A204.1 (cell line): ENCODE data around the gene CBX2.
"Not testable (repeated sequence)": the region's sequence is repeated elsewhere in the genome, so short reads cannot be mapped to it uniquely, and the experiment has no call there.

Experiments used
- FAIRE-seq: peaks from 2 replicates; lab custom pipeline; 2012; peaks lifted over from hg19 to GRCh38; lab: Jason Lieb, UNC

Gene CBX2

DNA sequence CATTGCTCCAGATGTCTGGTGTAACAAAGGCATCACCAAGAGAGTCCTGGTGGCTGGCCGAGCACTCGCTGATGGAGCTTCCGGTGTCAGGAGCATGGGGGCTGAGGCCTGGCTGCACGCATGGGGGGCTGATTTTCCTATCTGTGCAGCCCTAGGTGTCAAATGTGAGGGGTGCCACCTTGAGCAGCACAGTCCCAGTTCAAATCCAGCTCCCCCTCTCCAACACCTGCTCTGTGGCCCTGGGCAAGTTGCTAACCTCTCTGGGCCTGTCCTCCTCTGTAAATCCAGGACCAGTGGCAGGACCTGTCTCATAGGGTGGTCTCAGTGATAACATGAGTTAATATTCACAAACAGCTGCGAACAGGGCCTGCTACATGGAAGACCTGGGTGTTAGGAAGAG lies 34.3 kb upstream of the CBX2 start:
- FAIRE-seq: no peak

DNA sequence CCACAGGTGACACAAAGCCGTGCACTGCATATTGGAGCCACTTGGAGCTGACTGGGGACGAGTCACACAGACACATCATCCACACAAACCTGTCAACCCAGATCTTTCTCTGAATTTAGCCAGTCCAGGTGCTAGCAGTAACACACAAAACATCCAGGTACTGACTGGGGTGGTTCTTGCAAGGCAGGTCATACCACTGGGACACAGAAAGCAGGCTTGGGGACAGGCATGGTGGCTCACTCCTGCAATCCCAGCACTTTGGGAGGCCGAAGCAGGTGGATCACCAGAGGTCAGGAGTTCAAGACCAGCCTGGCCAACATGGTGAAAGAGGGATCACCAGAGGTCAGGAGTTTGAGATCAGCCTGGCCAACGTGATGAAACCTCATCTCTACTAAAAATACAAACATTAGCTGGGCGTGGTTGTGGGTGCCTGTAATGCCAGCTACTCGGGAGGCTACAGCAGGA lies 32.3 kb upstream of the CBX2 start:
- no peak for FAIRE-seq

DNA sequence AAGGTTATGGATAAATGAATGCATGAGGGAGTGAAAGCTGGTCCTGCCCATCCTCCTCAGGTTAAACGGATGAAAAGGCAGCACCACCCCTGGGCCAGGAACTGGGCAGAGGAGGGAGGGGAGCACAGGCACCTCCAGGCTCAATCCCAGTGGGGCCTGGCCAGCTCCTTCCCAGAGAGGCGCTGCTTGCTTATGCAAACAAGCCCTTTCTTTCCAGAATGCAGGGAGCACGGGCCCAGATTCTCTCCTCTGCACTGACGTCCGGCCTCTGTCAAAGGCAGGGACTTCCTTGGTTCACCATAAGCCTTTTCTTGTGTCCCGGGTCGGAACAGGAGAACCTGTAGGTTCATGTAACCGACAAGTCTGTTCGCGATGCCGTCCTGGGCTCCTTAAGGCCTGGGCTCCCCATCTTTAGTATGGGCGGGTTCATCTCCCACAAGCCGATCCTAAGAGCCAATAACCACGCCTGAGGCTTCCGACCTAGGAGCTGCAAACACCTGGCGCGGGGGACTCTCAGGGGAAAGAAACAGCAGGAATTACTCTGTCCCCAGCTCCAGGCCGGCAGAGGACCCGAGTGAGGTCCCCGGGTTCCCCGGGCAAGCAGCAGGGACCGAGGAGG lies 30.9 kb upstream of the CBX2 start:
- no peak for FAIRE-seq

DNA sequence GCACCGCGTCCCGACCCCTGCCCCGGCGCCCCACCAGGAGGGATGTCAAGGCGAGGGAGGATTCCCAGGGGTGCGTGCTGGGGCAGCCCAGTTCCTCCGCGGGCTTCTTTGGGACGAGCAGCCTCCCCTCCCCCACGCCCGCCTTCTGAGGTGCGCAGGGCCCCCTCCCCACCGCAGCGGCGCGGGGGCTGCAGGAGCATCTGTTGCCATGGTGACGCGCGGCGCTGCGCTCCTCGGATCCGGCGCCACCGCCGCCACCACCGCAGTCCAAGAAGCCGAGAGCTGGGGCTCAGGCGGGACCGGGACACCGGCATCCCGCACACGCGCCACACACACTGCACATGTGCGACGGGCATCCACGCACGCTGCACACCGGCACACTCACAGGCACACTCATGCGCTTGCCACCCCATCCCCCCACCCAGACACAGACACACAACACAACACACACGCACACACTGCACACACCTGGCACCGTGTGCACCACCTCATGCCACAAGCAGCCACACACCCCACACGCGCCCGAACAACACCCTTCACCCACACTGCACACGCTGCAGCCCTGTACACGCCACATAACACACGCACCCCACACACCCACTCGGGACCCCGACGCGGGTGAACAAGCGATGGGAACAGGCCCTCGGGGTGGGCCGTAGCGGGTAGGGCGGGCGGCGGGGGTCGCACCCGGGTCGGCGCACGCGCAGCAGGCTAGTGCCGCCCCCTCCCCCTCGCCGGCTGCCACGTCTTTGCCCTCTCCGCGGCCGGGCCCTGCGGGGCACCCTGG lies 30.2 kb upstream of the CBX2 start:
- FAIRE-seq: no peak

DNA sequence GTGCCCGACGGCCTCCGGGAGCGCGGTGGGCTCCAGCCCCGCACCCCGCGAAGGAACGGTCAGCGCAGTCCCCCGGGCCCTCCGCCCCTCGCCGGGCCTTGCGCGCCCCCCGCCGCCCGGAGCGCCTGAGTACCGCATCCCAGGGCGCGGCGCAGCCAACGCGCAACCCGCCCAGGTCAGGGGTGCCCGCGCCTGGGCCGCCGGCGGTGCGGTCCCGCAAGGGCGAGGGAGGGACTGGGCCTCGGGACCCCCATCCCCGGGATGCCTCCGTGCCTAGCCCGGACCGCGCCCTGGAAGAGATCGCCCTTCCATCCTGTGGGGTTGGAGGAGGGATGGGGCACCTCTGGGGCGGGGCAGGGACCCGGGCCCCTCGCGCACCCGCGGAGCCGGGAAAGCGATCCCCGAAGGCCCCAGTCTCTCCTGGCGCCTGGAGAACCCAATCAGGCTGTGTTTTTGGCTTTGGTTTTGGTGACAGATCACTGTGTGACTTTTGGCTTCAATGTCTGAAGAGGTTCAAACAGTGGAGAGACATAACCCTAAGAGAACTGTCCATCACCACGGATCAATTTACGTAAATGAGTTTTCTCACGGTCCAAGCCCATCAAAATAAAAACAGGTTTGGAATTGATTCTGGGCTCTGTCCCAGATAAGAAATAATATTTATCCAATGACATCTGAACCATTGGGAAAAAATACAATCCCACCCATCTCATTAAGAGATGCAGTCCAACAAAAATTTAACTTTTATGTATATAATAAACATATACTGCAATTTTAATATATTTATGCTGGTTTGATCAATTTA lies 29.5 kb upstream of the CBX2 start:
- FAIRE-seq: no peak

DNA sequence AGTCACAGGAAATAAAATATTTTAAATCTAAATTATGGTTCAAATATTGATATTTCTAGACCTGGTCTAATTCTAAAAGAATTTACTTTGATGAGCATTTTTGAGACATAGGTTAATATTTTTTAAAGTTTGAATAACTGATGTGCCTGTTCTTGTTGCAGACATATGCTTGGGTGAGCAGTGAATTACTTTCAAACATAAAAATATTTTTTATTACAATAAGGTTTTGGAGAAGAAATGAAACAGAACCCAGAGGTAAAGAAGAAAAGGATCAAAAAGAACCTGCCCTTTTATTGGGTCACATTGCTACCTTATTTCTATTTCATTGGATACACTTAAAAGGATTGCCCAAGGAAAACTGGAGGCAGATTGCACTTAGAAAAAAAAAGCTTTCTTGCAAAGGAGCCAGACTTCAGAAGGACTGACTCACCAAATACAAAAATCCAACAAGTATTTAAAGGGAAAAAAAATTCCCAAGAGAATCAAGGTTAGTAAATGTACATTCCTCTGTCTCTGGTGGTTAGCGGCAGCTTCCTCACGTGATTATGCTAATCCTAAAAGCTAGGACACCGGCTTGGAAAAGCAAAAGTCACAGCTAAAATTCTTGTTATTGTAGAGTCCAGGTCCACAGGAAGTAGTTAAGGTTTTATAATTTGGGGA lies 28.7 kb upstream of the CBX2 start:
- FAIRE-seq: no peak

DNA sequence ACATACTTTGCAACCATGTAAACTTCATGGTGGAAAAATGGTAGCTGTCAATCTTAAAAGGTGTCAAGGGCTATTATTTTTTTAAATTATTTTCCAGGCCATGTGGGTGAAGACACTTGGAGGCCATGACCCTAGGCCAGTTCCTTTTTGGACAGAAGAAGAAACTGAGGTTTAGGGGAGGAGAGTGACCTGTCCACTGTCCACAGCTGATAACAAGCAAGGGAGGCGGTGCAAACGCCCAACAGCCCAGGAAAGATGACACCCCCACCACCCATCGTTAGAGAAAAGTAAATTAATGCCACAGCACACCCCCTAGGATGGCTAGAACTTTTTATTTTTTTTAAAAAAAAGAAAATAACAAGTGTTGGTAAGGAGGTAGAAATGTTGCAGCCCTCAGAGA lies 28.0 kb upstream of the CBX2 start:
- no peak for FAIRE-seq

DNA sequence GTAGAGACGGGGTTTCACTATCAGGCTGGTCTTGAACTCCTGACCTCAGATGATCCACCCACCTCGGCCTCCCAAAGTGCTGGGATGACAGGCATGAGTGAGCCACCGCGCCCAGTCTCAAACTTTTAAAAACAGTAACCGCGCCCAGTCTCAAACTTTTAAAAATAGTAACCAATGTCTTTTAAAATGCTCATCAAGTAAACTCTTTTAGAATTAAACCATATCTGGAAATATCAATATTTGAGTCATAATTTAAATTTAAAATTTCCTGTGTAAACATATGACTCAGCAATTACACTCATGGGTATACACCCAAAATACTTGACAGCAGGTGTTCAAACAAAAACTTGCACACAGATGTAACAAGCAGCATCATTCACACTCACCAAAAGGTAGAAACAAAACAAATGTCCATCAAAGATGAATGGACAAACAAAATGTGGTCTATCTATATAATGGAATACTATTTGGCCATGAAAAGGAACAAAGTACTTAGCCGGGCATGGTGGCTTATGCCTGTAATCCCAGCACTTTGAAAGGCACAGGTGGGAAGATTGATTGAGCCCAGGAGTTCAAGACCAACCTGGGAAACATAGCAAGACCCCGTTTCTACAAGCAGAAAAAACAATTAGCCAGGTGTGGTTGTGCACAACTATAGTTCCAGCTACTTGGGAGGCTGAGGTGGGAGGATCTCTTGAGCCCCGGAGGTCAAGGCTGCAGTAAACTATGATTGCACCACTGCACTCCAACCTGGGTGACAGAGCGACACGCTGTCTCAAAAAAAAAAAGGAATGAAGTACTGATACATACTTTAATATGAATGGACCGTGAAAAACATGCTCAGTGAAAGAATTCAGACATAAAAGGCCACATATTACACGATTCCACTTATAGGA lies 27.1 kb upstream of the CBX2 start:
- FAIRE-seq: no peak

DNA sequence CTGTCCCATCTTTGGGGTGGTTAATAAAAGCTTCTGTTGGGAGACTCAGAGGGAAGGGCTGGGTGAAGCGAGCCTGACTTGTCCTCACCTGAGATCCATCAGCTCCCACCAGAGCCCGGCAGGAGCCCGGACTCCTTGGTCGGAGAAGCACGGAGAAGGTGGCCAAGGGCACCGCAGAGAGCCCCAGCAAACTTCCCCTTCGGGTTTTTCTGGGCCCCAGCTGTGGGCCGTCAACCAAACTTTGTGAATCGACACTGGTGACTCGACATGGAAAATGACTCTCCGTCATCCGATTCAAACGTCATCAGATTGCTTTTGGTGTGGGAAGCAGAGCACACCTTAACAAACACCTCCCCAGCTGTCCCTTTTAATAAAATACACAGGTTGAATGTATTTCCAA lies 25.8 kb upstream of the CBX2 start:
- FAIRE-seq: no peak

DNA sequence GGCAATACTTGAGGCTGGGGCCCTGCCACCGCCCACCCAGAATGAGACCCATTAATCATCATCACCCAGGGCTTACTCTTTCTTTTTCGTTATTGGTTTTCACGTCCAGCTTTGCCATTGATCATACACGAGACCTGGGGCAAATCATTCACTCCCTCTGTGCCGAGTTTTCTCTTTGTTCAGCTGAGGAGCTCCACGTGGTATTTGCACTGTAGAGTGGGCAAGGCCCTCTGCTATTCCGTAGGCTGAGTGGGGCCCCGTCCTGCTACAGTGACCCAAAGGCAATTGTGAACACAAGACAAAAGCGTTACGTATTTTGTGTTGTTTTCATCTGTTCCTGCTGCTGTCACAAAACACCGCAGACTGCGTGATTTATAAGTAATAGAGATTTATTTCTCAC lies 23.6 kb upstream of the CBX2 start:
- no peak for FAIRE-seq

DNA sequence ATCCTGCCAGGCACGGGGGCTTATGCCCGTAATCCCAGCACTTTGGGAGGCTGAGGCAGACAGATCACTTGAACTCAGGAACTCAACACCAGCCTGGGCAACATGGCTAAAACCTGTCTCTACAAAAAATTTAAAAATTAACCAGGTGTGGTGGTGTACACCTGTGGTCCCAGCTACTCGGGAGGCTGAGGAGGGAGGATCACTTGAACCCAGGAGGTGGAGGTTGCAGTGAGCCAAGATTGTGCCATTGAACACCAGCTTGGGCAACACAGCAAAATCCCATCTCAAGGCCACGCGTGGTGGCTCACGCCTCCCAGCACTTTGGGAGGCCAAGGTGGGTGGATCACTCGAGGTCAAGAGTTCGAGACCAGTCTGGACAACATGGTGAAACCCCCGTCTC lies 23.0 kb upstream of the CBX2 start:
- FAIRE-seq: not testable (repeated sequence)

DNA sequence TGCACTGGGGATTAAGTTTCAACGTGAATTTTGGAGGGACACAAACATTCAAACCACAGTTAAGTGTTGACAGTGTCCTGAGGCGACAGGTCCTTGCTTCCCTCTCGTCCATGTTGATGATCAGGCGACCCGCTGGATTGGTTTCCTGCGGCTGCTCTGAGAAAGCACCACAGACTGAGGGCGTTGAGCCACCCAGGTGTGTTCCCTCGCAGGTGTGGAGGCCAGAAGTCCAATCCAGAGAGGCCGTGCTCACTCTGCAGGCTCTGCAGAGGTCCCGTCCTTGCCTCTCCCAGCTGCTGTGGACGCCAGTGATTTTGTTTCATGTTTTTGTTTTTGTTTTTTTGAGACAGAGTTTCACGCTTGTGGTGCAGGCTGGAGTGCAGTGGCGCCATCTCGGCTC lies 22.4 kb upstream of the CBX2 start:
- FAIRE-seq: no peak

DNA sequence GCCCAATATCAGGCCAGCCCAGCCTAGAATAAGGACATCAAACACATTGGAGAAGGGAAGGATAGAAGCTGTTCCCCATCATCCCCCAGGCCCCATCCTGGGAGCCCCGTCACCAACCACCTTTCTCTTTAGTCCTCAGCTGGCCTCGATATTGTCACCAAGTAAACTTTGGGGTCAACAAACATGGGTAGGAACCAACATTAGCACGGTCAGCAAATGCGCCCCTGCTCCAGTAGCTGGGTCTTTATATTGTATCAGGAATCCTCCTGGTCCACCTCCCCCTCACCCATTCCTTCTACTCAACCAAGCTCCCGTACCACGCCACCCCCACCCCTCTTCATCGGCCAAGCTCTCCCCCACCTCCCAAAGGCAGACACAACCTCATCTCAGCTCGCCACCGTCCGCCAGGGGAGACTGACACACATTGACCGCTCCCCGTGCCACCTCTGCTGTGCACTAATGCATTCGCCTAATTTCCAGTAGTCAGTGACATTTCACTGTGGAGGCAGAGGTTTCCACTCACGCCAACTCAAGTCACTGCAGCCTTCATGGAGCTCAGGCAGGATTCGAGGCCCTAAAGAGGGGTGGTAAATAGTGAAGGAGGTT lies 20.7 kb upstream of the CBX2 start:
- no peak for FAIRE-seq

DNA sequence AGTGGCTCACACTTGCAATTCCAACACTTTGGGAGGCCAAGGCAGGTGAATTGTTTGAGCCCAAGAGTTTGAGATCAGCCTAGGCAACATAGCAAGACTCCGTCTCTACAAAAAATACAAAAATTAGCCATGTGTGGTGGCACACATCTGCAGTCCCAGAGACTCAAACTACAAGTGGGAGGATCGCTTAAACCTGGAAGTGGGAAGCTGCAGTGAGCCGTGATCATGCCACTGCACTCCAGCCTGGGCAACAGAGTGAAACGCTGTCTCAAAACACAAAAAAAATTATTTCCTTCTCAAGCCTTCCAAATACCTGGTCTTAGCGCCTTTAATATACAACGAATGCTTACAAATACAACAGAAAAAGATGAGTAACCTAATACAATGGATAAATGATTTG lies 19.7 kb upstream of the CBX2 start:
- FAIRE-seq: no peak

DNA sequence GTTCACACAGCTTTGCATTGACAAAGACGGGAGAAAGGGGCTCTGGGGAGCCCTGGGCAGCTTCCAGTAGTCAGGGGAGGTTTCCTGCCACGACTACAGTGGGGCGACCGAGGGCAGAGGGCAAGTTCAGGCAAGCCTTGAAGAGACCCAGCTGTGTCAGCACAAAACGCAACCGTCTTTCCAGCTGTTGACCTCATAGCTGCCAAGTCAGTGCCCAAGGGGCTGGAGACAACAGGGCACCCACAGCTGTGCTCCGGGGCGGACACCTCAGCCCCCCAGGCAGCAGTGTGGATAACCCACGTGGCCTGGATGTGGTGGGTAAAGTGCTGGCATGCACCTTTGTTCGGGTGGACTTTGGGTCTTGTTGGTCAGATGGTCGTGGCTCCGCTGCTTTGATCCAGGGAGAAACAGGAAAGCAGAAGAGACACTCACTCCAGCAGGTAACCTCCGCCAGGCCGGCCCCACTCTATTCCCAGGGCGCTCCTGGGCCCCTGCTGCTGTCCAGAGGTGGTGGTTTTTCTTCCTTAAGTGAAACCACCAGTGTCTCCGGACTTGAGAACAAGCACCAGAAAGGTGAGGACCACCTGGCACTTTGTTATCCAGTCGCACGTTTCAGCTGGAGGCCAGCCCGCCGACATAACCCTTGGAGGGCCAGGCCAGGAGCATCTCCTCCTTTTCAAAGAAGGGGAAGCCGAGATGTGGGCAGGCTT lies 17.6 kb upstream of the CBX2 start:
- FAIRE-seq: no peak

DNA sequence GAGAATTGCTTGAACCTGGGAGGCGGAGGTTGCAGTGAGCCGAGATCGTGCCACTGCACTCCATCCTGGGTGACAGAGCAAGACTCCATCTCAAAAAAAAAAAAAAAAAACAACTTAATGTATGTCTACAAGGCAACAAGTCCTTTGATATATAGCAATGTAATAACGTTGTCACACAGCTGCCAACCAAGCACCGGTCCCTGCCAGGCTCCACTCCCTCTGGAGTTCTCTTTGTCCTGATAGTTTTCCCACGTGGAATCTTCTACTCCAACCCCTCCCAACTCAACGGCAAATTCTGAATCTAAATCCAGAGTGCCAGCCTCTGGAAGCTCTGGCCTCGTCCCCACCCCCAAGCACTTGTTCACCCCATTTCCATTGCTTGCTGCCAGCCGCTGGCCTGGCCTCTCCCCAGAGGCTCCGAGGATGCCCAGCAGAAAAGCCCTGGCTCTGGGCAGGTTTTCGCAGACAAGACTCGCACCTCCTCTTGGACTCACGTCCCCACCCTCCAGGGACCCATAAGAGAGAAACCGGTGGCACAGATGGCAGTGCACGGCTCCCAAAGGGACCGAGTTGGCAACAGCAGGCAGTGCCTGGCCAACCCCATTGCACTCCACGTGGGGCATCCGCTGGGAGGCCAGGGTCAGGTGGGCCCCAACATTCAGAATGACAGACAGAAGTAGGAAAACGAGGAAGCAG lies 15.9 kb upstream of the CBX2 start:
- FAIRE-seq: no peak

DNA sequence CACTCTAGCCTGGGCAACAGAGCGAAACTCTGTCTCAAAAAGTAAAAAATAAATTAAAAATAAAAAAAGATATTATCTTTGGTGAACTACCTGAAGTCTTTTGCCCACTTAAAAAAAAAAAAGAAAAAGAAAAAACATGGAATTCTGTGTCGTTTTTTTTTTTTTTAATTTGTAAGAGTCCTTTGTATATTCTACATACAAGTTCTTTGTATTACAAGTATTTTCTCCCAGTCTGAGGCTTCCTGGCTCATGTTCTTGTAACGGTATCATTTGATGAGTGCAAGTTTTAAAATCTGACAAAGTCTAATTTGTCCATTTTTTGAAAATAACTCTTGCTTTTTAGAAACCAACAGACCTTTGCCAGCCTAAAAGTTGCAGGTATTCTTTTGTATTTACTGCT lies 12.2 kb upstream of the CBX2 start:
- no peak for FAIRE-seq

DNA sequence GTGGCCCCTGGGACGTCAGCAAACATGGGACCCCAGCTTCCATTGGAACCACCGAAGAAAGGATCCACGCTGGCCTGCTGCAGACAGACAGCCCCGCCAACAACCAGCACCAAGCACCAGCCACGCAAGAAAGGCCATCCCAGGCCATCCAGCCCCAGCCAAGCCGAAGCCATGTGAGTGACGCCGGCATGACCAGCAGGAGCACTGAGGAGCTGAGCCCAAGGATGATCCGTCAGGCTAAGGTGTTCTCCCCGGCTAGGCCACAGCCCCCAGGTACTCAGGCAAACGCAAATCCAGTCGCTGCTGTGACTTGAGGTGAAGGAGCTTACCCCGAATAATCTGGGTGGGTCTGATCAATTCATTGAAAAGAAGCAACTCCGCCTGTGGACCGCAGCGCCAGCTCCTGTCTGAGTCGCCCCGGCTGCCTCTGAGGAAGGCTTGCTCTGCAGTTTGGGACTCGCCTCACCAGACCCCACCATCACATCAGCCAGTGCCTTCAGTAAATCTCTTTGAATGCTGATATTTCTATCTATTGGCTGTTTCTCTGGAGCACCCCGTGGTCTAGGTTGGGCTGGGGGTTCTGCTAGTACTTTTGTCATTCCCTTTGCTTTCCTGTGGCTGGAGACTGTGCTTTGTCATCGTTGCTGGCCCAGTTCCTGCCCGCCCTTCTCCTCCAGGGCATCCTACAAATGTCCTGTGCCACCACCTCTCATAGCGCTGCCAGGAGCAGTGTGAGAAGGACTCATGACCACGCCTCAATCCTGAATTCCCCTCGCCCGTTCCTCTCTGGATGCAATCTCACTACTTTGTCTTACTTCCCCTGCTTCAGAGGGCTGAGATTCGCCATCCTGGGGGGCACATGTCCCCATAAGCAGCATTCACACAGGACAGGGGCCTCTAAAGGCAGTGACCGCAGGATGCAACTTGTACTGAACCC lies 8.1 kb upstream of the CBX2 start:
- FAIRE-seq: no peak

DNA sequence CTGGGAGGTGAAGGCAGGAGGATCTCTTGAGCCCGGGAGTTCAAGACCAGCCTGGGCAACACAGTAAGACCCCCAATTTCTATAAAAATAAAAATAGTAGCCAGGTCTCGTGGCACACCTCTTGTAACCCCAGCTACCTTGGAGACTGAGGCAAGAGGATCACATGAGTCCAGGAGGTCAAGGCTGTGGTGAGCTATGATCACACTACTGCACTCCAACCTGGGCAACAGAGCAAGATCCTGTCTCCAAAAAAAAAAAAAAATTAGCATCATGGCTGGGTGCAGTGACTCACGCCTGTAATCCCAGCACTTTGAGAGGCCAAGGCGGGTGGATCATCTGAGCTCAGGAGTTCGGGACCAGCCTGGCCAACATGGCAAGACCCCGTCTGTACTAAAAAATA lies 6.7 kb upstream of the CBX2 start:
- no peak for FAIRE-seq
